H1 (cell line): ENCODE measurements around the gene RFX6. TPM values are rescaled to one million over a fixed set of nuclear protein-coding genes. Genes with fewer than 3 reads are reported as not detected.

Source experiments
- CTCF ChIA-PET: fragments of 300-600 bp; sonication (Branson Sonifier 250); formaldehyde crosslinking; loops from one replicate; lab custom pipeline; 2021; ENCODE audit not compliant: partially characterized antibody; lab: Charles Lee
- POLR2A ChIA-PET: fragments of 300-600 bp; sonication (Branson Sonifier 250); formaldehyde crosslinking; loops from one replicate; lab custom pipeline; 2021; ENCODE audit warnings: inconsistent platforms; ENCODE audit not compliant: partially characterized antibody; lab: Charles Lee
- DNase-seq, 2 experiments: peaks; one replicate each; pipeline versions ENCODE4 v3.0.0 to v3.0.0-alpha.2; 2010 to 2022; ENCODE audit warnings: low spot score in 2 of 2, low read depth in 1 of 2, mixed read lengths in 1 of 2
- FAIRE-seq: peaks from 2 replicates; lab custom pipeline; 2011; peaks lifted over from hg19 to GRCh38; lab: Jason Lieb, UNC
- H2AFZ ChIP-seq: 2 replicates; pipeline ENCODE4 v1.8.1; 2012; ENCODE audit warnings: low read length, inconsistent platforms
- H2AK5ac ChIP-seq: 2 replicates; pipeline ENCODE4 v1.6.1; 2013; ENCODE audit warnings: low read depth, low read length
- H2BK120ac ChIP-seq: replicated peaks from 2 replicates; pipeline ENCODE3; 2013; ENCODE audit warnings: low read depth, low read length, inconsistent platforms
- H2BK12ac ChIP-seq: 2 replicates; pipeline ENCODE4 v1.6.1; 2013; ENCODE audit warnings: low read depth, low read length
- H2BK15ac ChIP-seq: 2 replicates; pipeline ENCODE4 v1.6.1; 2013; ENCODE audit warnings: low read length
- H2BK20ac ChIP-seq: 2 replicates; pipeline ENCODE4 v1.6.1; 2013; ENCODE audit warnings: low read length
- H2BK5ac ChIP-seq: 2 replicates; pipeline ENCODE4 v1.6.1; 2013; ENCODE audit warnings: low read depth, low read length
- H3K14ac ChIP-seq: 2 replicates; pipeline ENCODE4 v1.6.1; 2013; ENCODE audit warnings: inconsistent platforms; ENCODE audit not compliant: insufficient read length
- H3K18ac ChIP-seq: 2 replicates; pipeline ENCODE4 v1.6.1; 2013; ENCODE audit warnings: low read length; ENCODE audit errors: extremely low read depth
- H3K23ac ChIP-seq: 2 replicates; pipeline ENCODE4 v1.6.1; 2013; ENCODE audit warnings: inconsistent platforms; ENCODE audit not compliant: insufficient read length
- H3K23me2 ChIP-seq: 2 replicates; pipeline ENCODE4 v1.6.1; 2013; ENCODE audit warnings: low read depth, low read length
- H3K27ac ChIP-seq: 2 replicates; pipeline ENCODE4 v1.6.1; 2011; ENCODE audit warnings: low read depth, low read length, inconsistent platforms
- H3K27me3 ChIP-seq, 4 experiments: replicated peaks in 1 of 4; 1 replicate in 1 of 4; 2 replicates in 3 of 4; pipeline versions ENCODE4 v1.6.1 to v1.8.1; 2011 to 2013; ENCODE audit warnings: low read length in 3 of 4, mild to moderate bottlenecking in 3 of 4, inconsistent platforms in 2 of 4, mixed read lengths in 2 of 4, moderate library complexity in 1 of 4; ENCODE audit not compliant: control insufficient read depth in 3 of 4, insufficient read depth in 3 of 4; ENCODE audit errors: extremely low read depth in 1 of 4
- H3K36me3 ChIP-seq, 4 experiments: 2 replicates each; pipeline versions ENCODE4 v1.6.1 to v1.8.1; 2011 to 2013; ENCODE audit warnings: mild to moderate bottlenecking in 4 of 4, low read length in 3 of 4, moderate library complexity in 2 of 4, control low read depth in 1 of 4, inconsistent platforms in 1 of 4; ENCODE audit not compliant: insufficient read depth in 4 of 4, control insufficient read depth in 2 of 4
- H3K4ac ChIP-seq: replicated peaks from 2 replicates; pipeline ENCODE3; 2013; ENCODE audit warnings: low read length, low read depth, mixed read lengths, inconsistent platforms; ENCODE audit not compliant: insufficient read length
- H3K4me1 ChIP-seq, 4 experiments: replicated peaks in 1 of 4; 1 replicate in 1 of 4; 2 replicates in 3 of 4; pipeline versions ENCODE4 v1.6.1 to v1.8.1; 2011 to 2013; ENCODE audit warnings: low read length in 3 of 4, inconsistent platforms in 2 of 4, mixed read lengths in 1 of 4; ENCODE audit not compliant: insufficient read depth in 4 of 4, control insufficient read depth in 3 of 4
- H3K4me2 ChIP-seq, 2 experiments: 2 replicates each; pipeline versions ENCODE4 v1.6.1 to v1.8.1; 2011 to 2013; ENCODE audit warnings: low read depth in 2 of 2, low read length in 2 of 2, control low read depth in 1 of 2, inconsistent platforms in 1 of 2, mild to moderate bottlenecking in 1 of 2; ENCODE audit not compliant: insufficient read depth in 1 of 2
- H3K4me3 ChIP-seq, 4 experiments: fragments of 200-600, 300-600 bp in 1 of 4; sonication (generic), shearing (Covaris generic), sonication (Bioruptor Twin) in 1 of 4; 2 replicates each; pipeline versions ENCODE4 v1.5.1 to v1.8.1; 2011 to 2016; ENCODE audit warnings: low read length in 4 of 4, low read depth in 3 of 4, control low read depth in 2 of 4, inconsistent platforms in 2 of 4, mild to moderate bottlenecking in 2 of 4, mixed read lengths in 1 of 4, moderate library complexity in 1 of 4; ENCODE audit not compliant: insufficient read depth in 2 of 4; ENCODE audit errors: extremely low read depth in 1 of 4
- H3K56ac ChIP-seq: replicated peaks from 2 replicates; pipeline ENCODE3; 2013; ENCODE audit warnings: low read depth, mild to moderate bottlenecking, mixed read lengths, low read length, inconsistent platforms; ENCODE audit not compliant: insufficient read length
- H3K79me1 ChIP-seq: 2 replicates; pipeline ENCODE4 v1.6.1; 2013; ENCODE audit warnings: low read depth, low read length, control low read depth
- H3K79me2 ChIP-seq, 2 experiments: 2 replicates each; pipeline versions ENCODE4 v1.6.1 to v1.8.1; 2012 to 2013; ENCODE audit warnings: low read length in 2 of 2, mild to moderate bottlenecking in 2 of 2, inconsistent platforms in 1 of 2; ENCODE audit not compliant: insufficient read depth in 2 of 2, control insufficient read depth in 1 of 2
- H3K9ac ChIP-seq, 4 experiments: replicated peaks in 1 of 4; 1 replicate in 1 of 4; 2 replicates in 3 of 4; pipeline versions ENCODE4 v1.6.1 to v1.8.1; 2011 to 2013; ENCODE audit warnings: low read depth in 3 of 4, low read length in 3 of 4, control low read depth in 2 of 4, mild to moderate bottlenecking in 2 of 4, moderate library complexity in 2 of 4, inconsistent platforms in 1 of 4; ENCODE audit errors: extremely low read depth in 1 of 4
- H3K9me3 ChIP-seq, 2 experiments: 2 replicates each; pipeline versions ENCODE4 v1.6.1 to v1.8.1; 2012 to 2013; ENCODE audit warnings: mild to moderate bottlenecking in 2 of 2, moderate library complexity in 2 of 2, control low read depth in 1 of 2, inconsistent platforms in 1 of 2, low read depth in 1 of 2, low read length in 1 of 2, mixed read lengths in 1 of 2; ENCODE audit not compliant: insufficient read depth in 2 of 2
- H4K20me1 ChIP-seq, 2 experiments: replicated peaks in 1 of 2; 2 replicates each; pipeline versions ENCODE3 to v1.8.1; 2011 to 2013; ENCODE audit warnings: inconsistent platforms in 2 of 2, low read length in 2 of 2, mild to moderate bottlenecking in 1 of 2; ENCODE audit not compliant: insufficient read depth in 2 of 2, control insufficient read depth in 1 of 2
- H4K5ac ChIP-seq: 2 replicates; pipeline ENCODE4 v1.6.1; 2013; ENCODE audit warnings: low read length, low read depth, mixed read lengths, inconsistent platforms; ENCODE audit not compliant: insufficient read length
- H4K8ac ChIP-seq: 2 replicates; pipeline ENCODE4 v1.8.0; 2013; ENCODE audit warnings: mild to moderate bottlenecking, moderate library complexity, low read length, inconsistent platforms; ENCODE audit not compliant: insufficient read depth; ENCODE audit errors: extremely low read depth
- H4K91ac ChIP-seq: replicated peaks from 2 replicates; pipeline ENCODE3; 2013; ENCODE audit warnings: low read length, mixed read lengths, inconsistent platforms; ENCODE audit not compliant: insufficient read length
- BRCA1 ChIP-seq: IDR thresholded peaks from 2 replicates; pipeline ENCODE4 v1.6.1; 2012; ENCODE audit warnings: low read depth, low read length, improper control_type of control experiment
- GTF2F1 ChIP-seq: IDR thresholded peaks from 2 replicates; pipeline ENCODE4 v1.6.1; 2012; ENCODE audit warnings: low read depth, low read length, improper control_type of control experiment, borderline replicate concordance
- NRF1 ChIP-seq: IDR thresholded peaks from 2 replicates; pipeline ENCODE4 v1.6.1; 2011; ENCODE audit warnings: mild to moderate bottlenecking, low read depth, low read length, improper control_type of control experiment
- POLR2A ChIP-seq, 2 experiments: IDR thresholded peaks; 1 replicate in 1 of 2; 2 replicates in 1 of 2; pipeline ENCODE4 v1.6.1; 2011; ENCODE audit warnings: low read depth in 2 of 2, low read length in 2 of 2, mild to moderate bottlenecking in 2 of 2; ENCODE audit errors: control extremely low read depth in 1 of 2
- POU5F1 ChIP-seq: IDR thresholded peaks from 2 replicates; pipeline ENCODE4 v1.6.1; 2011; ENCODE audit warnings: low read depth, mild to moderate bottlenecking, low read length, moderate library complexity
- USF2 ChIP-seq: IDR thresholded peaks from 2 replicates; pipeline ENCODE4 v1.6.1; 2011; ENCODE audit warnings: low read length, improper control_type of control experiment
- ZNF274 ChIP-seq: IDR thresholded peaks from 2 replicates; pipeline ENCODE4 v1.7.0; 2012; ENCODE audit warnings: low read length, borderline replicate concordance; ENCODE audit errors: extremely low read depth
- WGBS, 2 experiments: shearing (Covaris generic) in 1 of 2; methylation state at CpG; one replicate each; pipeline versions ENCODE4 v1.1.6 to v1.1.7; 2013 to 2015; ENCODE audit warnings: low lambda C conversion rate in 2 of 2, mixed read lengths in 2 of 2, inconsistent platforms in 1 of 2, low coverage in 1 of 2, missing lambda C conversion rate in 1 of 2; ENCODE audit not compliant: insufficient replicate concordance in 2 of 2, insufficient coverage in 1 of 2, insufficient read length in 1 of 2; ENCODE audit errors: extremely low coverage in 1 of 2, missing lambda C conversion rate in 1 of 2; 5-methylcytosine and 5-hydroxymethylcytosine counted together
- polyA plus RNA-seq, 7 experiments: library from polyadenylated mRNA; depleted of rRNA in 3 of 7; stranded (reverse) in 5 of 7; unstranded in 2 of 7; fragments of >200 nt in 5 of 7; fragments of 200-250 nt in 2 of 7; gene quantifications; 1 replicate in 5 of 7; 2 replicates in 1 of 7; 4 replicates in 1 of 7; pipeline versions ENCODE4 v1.2.1 to v1.2.3, GENCODE V29; 2011 to 2013; ENCODE audit warnings: missing spikeins in 2 of 7, mixed read lengths in 2 of 7
- total RNA-seq: library from RNA; stranded (reverse); fragmentation: NEBNext Ultra II Directional; extraction: Animal tissue kit (Norgen Biotek cat#: 25700); gene quantifications from 2 replicates; pipeline ENCODE4 v1.2.1, GENCODE V29; 2021

RFX6 gene
- total and polyA plus RNA-seq, 2 of the 8 experiments (the other 6 are each of a cell fraction or from before 2014, with no cell fraction given) = not detected

GRCh38 chr6:116842459-116842858, 34.6 kb upstream of the RFX6 start:
- Histone ChIP-seq H3K23ac (no peak overlapping the region), H2BK15ac (no peak overlapping the region), H3K4me1 (no peaks in the 10 kb centered on the region), H3K9ac (no peak overlapping the region), H2BK20ac (no peak overlapping the region), H4K8ac (no peak overlapping the region), H3K56ac (no peak overlapping the region), H3K9me3 (no peaks in the 10 kb centered on the region), H2AFZ (no peak overlapping the region), H2AK5ac (no peak overlapping the region), H2BK12ac (no peak overlapping the region), H3K27me3 (no peaks in the 10 kb centered on the region), H3K23me2 (no peaks in the 10 kb centered on the region), H3K4ac (no peak overlapping the region), H4K20me1 (no peaks in the 10 kb centered on the region), H4K91ac (no peak overlapping the region), H3K18ac (no peak overlapping the region), H3K36me3 (no peaks in the 10 kb centered on the region), H3K4me3 (no peak overlapping the region), H4K5ac (no peak overlapping the region), H3K14ac (no peak overlapping the region), H3K79me2 (no peaks in the 10 kb centered on the region), H3K27ac (no peak overlapping the region), H2BK120ac (no peak overlapping the region), H2BK5ac (no peak overlapping the region), H3K79me1 (no peaks in the 10 kb centered on the region), H3K4me2 (no peak overlapping the region)
- ChIA-PET CTCF (interaction anchor here (1.2 kb wide), 1 partner anchor 57 kb away, joined by 3 read pairs; no protein-coding TSS in a partner anchor), POLR2A (no interaction called here)
- TF ChIP-seq POLR2A (IDR thresholded peaks at IDR 0.05; ENCODE audit: control extremely low read depth in 1 of 2, low read depth in 2 of 2, low read length in 2 of 2) (no peak), BRCA1 (no peak), ZNF274 (no peak), USF2 (no peak), POU5F1 (no peak), GTF2F1 (no peak), NRF1 (no peak)
- DNase-seq (no peak), FAIRE-seq (no peak)
- WGBS, 2 experiments = 95% methylated on average over 1 of the region's 1 CpG; no CpG with 5 or more reads in 1 of the 2 experiments
